Stimulated activated CD4-positive, alpha-beta T cell treated with anti-CD3 and anti-CD28 coated beads, Interleukin-15, amount 100 ng/mL, for 24 hours (primary cell): ENCODE measurements around the gene WDFY2.
A peak's percentile ranks its signal among the peaks of the same experiment; 100 is the strongest.
"Not testable (repeated sequence)": the region's sequence is repeated elsewhere in the genome, so short reads cannot be mapped to it uniquely, and the experiment has no call there.

Experiments used
- DNase-seq: peaks from one replicate; pipeline ENCODE4 v3.0.0-alpha.2; 2020

Gene WDFY2

DNA sequence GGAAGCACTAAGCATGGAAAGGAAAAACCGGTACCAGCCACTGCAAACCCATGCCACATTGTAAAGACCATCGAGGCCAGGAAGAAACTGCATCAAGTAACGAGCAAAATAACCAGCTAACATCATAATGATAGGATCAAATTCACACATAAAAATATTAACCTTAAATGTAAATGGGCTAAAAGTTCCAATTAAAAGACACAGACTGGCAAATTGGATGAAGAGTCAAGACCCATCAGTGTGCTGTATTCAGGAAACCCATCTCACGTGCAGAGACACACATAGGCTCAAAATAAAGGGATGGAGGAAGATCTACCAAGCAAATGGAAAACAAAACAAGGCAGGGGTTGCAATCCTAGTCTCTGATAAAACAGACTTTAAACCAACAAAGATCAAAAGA, 15.3 kb upstream of the WDFY2 start:
- not testable (repeated sequence) for DNase-seq

DNA sequence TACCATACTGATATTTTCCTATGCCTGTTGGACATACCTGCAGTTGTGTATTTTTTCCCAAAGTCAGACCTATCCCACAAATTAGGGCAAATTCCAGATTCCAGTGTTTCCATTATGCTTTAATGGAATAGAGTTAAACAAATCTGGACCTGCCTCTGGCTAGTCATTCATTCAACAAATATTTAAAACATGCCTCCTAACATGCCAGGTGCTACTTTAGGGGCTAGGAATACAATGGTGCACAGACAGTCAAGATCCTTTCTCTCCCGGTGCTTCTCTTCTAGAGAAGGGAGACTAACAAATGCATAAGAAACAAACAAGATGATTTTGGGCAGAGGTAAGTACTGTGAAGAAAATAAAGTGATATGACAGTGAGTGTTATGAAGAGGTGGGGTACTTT, 7.5 kb upstream of the WDFY2 start:
- DNase-seq: no peak

DNA sequence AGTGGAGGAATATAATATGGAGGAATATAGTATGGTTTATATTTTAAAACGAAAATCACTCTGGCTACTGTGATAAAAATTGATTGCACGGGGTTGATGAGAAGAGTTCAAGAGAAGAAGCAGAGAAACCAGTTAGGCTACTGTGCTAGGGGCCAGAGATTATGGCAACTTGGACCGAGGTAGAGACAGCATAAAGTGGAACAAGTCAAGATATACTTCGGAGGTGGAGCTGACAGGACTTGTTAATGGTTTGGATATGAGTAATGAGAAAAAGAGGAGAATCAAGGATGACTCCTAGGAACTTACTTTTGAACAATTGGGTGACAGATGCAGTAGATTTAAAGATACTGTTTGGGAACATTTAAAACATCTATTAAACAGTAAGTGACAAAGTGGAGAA, 6.6 kb upstream of the WDFY2 start:
- DNase-seq: no peak

DNA sequence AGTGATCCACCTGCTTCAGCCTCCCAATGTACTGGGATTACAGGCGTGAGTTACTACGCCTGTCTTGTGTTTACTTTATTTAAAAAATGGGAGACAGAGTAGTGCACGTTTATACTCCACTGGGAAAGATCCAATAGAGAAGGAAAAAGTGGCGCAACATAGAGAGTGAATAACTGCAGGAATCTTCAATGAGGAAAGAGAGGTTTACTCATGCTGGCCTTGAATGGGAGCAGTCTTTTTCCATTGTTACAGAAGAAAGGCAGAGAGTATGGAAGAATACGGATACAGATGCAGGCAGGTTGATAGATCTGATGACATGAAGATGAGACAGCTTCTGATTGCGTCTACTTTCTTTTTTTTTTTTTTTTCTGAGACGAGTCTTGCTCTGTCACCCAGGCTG, 4.6 kb upstream of the WDFY2 start:
- DNase-seq: no peak

DNA sequence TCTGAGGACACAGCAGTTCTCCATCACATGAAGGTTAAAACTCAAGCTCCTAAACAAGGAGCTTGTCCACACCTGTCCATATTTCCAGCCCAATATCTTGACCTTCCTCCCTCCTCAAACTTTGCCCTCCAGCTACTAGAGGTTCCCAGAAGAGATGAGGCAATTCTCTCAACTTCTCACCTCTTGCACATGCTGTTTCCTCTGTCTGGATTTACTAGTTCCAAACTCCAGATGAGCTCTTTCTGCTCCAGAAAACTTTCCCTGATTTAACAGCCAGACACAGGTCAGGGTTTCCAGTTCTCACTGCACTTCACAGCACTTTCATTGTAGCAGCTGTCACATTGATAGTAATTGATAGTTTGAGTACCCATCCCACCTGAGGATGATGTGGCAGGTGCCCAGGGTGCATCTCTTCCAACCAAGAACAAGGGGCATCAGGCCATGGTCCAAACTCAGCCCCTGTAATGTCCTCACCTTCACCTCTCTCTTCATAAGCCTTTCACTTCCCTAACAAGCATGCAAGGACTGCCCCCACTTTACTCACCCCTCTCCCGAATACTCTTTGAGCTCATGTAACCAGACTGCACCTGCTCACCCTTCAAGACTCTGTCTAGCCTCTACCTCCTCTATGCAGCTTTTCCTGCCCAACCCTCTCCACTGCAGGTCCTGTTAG, 3.0 kb upstream of the WDFY2 start:
- no peak for DNase-seq

DNA sequence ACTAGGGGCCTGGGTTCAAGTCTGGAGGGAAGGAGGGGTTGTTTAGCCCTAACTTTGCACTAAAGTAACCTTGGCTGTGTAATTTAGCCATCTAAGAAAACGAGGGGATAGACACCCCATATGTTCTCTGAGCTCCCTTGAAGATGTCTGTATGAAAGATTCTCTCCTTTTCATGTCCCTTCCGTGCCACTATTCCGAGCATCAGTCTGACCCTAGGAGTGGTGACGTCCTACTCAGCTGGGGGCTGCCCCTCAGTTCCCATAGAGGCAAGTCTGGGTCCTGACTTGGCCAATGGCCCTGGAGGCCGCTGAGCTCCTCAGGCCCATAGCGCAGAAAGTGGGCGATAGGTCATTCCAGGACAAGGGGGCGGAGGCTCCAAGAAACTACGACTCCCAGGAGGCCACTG, 790 bp upstream of the WDFY2 start:
- no peak for DNase-seq

DNA sequence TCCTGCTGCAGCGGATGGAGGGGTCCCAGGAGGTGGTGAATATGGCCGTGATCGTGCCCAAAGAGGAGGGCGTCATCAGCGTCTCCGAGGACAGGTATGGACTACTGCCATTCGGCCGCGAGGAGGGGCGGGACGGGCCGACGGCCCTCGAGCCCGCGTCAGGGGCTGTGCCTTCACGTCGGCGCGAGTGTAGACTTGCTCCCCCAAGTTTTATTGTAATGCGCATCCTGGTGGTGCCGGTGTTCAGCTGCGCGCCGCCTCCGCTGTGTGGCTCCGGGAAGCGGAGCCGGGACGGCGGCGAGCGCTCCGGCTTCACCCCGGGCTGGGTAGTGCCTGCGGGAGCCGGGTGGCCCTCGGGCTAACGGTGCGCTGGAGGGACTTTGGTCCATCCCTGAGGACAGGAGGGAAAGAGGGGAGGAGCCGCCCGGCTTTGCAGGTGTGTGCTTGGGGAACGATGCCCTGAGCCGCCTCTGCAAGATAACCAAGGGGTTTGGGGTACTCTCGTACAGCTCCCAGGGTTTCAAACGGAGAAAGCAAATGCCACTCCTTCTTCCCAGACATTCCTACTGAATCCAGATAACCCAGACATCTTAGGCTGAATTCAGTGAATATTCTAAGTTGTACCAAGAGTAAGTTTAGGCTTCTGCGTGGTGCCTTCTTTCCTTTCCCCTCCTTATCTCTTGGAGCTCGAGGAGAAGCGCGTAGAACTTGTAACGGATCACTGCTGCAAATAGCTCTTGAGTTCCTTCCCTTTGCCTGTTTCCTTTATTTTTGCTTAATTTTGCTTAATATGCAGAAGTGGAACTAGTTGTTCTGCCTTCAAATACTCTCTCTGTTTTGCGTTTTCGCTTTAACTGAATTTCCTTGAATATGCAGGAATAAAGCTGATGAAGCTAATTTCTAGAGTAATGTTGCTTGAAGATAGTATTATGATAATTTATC, 740 bp downstream of the WDFY2 start:
- peak; percentile 78 for DNase-seq

DNA sequence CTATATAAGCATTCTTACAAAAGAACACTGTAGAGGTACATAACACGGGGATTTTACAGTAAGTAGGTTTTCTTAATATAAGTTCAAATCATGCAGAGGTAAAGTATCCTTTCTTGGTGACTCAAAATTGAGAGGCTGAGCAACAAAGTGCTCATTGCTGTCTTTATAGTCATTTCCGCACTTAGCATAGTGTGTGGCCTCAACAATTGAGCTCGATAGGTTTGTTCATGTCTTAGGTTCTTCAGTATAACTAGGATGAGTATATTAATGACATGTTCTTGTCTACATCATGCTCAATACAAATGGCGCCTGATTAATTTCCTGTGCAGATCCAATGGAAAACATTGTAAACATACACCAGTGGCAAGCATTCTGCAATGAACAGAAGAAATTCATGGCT, 1.4 kb downstream of the WDFY2 start:
- DNase-seq: peak; percentile 17

DNA sequence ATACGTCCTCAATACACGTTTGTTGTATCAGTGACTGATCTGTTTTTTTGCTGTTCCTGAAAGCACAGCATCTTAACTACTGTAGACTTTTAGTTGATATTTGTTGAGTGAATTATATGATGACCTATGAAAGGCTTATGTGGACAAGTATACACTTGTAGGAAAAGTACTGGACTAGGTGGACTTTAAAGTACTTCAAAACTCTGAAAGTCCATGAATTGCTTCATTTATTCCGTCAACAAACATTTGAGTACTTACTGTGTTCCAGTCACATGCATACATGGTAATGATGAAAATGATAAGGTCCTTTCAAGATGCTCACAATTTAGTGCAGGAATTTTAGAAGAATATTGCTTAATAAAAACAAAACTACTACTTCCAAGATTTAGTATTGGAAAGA, 3.1 kb downstream of the WDFY2 start:
- DNase-seq: no peak

DNA sequence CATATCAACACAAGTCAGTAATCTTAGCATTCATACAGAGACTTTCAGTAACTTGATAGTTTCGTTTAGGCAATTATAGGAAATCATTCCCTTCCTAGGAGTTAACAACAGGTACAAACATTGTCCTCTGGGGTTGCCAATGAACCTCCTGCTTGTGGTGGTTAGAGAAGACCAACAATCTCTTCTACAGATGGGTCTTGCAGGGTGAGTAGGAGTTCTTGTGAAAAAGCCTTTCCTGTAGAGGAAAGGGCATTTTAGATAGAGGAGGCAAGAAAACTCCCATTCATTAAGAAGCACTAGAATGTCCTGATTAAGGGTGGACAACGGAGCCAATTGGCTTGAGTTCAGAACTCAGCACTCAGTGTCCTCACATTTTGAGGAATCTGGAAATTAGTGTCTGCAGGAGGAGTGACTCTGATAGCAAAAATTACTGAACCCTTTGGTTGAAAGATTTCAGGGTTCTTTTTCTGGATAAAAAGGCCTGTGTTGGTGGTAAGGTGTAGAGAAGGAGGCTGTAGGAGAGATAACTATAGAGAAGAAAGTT, 4.2 kb downstream of the WDFY2 start:
- DNase-seq: no peak

DNA sequence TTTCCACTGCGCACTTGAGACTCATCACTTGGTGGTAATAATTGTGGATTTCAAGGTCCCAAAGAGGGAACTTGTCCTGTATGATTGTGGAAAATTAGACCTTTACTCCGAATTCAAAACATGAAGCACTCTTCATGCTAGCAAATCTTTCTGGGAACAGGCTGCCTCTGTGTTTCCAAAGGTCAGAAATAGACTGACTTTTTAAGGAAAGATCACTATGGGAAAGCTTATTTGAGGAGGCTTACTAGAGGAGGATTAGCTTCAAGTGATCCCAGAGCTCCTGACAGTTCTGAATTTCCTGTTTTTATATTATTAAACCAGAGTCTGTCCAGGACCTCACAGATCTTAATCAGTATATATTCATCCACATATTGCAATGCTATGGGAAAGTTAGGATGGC, 5.5 kb downstream of the WDFY2 start:
- no peak for DNase-seq

DNA sequence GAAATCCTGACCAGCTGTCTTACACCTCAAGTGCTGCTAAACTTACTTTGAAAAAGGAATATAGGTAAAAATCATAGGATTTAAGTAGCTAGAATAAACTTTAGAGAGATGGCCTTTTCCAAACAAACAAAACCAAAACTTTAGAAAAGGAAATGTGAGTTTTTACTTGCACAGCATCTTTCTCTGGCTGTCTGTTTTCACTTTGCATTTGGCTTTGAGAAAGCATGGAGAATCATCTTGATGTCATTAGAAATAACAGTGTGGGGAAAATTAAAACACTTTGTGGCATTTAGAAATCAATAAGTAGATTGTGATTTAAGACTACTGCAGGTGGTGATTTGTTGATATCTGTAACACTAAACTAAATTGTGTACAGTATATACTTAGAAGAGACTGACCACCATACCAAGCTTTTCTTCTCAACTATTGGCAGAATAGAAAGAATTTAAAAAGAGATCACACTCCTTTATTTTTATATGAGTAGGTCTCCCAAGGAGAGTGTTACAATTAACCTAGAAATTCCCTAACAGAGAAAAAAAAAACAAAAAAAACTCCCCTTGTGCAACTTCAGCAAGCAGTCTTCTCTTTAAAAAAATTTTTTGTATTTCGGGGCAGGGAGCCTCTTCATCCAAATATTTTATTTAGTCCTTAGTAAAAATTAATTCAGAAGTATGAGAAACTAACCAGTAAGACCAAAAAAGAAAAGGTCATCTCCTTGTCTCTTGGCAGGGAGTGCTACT, 6.1 kb downstream of the WDFY2 start:
- DNase-seq: no peak

DNA sequence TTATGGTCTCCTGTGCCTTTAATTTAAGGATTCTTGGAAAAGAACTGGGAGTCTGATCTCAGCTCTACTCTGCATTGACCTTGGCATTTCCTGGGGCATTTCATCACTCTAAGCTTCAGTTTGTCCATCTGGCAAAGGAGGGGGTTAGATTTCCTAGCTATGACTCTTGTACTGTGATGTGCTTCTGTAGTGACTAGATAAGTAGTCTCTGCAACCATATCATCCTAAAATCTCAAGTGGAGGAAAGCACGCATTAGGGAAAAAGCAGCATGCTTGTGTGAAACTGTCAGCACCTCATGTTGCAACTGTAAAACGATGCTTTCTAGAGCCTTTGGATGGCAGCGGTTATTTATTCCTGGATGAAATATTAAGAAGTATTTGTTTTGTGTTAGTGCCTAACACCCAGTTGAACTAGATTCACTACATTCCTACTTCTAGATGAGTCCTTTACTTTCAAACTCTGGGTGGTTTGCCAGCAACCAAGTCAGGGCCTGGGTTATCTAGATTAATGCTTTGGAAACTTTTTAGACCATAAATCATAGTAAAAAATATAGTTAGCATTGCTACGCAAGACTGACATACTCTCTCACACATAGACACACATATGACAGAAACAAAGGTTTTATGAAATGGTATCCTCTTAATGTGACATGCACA, 6.8 kb downstream of the WDFY2 start:
- DNase-seq: no peak

DNA sequence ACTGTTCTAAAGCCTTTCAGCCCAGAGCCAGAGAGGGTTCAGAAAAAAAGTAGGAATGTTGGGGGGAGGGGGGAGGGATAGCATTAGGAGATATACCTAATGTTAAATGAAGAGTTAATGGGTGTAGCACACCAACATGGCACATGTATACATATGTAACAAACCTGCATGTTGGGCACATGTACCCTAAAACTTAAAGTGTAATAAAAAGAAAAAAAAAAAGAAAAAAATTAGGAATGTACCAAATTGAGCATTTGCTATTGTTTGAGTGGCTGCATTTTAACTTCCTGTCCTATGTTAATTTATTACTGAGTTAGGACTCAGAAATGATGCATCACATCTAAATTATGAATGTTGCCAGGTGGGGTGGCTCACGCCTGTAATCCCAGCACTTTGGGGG, 7.7 kb downstream of the WDFY2 start:
- not testable (repeated sequence) for DNase-seq

DNA sequence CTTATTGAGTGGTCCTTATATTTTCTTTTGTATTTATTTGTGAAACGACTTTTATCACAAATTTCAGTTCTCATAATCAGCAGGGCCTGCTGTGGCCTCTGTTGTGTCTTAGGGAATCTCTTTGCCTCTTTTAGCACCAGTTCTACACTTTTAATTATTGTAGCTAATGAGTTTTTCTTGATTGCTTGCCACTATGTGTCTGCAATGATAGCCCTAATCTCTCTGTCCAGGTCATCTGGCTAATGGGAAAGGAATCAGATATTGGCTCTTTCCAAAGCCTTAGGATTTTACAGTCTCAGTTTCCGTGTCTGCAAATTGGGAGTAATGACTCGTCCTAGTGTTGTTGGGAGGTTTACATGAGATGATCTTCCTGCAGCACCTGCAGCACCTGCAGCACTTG, 10.2 kb downstream of the WDFY2 start:
- no peak for DNase-seq

DNA sequence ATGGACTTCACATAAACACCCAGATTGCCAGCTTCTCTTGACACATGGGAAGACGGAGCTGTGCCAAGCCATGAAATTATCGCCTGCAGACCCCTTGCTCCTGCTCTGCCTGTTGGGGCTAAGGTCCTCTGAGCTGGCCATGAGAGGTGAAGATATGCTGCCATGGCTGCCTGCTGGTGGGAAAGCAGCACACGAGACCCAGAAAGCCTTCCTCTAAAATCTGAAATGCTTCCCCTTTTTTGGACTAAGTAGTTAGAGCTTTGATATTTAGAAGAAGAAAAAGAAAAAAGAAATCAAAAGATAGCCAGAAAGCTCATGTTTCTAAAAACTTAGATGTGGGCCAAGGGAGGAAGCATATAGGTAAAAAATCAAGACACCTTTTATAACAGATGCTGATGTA, 11.2 kb downstream of the WDFY2 start:
- no peak for DNase-seq

DNA sequence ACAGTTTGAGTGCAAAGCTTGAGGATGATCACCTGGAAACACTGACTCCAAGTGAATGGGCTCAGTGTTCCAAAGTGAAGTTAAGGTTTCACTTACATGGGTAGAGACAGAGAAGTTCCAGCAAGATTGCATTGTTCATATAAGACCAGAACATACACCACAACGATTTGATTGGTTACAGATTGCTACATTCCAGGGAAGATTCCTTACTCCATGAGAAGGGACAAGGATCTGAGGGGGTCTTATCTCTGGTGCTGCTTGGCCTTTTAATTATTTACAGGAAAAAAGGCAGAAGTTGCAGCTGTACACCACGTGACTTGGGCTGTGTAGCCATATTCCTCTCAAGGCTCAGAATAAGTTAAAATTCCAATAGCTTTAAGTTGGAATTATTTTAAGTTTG, 12.3 kb downstream of the WDFY2 start:
- no peak for DNase-seq

DNA sequence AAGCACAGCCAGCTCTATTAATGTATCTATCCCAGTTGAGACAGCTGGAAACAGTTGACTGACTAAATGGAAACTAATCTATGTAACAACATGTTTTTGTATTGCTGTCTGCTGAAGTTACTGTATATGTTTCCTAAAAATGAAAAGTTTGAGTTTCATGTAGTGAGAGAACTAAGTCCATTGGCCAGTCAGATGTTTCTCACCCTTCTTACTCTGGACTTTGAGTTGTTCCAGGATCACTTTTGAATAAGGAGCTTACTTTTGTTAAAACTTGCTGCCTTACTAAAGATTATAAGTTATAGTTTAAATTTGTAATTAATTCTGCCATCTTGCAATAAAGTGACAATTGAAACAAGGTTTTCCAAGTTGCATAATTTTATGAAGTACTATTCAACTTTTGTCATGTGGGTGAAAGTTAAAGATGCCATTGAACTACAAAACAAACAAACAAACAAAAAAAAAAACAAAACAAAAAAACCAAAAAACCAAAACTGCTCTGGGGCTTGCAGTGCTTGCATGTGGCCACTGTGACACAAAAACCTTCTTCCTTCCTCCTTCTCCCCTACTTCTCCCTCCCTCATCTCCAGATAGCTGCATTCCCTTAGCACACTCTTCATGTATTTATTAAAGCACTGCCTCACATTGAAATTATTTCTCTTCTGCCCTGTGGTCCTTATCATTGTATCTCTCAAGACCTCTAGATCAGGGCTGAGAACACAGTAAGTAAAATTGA, 15.3 kb downstream of the WDFY2 start:
- no peak for DNase-seq

DNA sequence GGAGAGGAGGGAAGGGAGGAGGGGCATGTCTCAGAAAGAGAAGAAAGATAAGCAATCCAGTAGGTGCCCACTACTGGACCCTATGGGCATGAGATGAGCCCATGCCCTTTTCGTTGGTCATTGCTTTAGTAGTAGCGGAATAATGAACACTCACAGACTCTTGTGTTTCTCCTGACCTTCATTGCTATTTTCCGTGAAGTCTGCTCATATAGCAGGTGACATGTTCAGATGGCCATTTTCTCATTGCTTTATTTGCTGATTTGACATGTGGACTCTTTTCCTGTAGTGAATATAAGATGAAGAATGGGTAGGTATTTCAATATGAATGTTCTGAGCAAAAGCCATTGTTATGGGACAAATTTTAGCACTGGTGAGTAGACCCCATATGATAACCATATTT, 16.4 kb downstream of the WDFY2 start:
- DNase-seq: no peak

DNA sequence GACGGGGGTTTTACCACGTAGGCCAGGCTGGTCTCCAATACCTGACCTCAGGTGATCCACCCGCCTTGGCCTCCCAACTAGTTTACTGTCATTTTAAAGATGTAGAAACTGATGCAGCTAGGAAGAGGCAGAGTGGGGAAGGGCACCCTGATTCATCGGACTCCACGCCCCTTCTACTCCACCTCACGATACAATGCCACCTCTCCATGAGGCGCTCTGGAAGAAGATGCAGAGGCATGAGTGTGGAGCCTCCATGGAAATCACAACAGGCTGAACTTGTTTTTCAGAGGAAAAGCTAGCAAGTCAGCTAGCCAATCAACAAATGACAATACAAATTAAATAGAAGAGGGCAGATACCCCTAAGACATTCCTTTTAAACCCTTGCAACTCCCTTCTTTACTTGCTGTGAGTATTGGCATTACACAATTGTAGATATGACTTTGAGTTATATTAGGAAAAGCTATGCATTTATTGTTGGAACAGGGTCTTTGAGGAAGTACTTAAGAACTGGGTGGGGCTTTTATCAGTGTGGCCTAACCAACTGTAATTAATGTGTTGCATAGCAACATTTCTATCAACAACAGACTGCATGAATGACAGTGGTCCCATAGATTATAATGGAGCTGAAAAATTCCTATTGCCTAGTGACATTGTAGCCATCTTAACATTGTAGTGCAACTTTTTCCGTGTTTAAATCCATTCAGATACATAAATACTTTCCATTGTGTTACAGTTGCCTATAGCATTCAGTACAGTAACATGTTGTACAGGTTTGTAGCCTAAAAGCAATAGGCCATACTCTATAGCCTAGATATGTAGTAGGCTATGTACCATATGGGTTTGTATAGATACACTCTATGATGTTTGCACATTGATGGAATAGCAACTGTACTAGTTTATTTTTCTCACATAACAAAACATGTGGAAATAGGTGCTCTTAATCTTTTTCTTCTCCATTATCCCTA, 17.6 kb downstream of the WDFY2 start:
- DNase-seq: no peak

DNA sequence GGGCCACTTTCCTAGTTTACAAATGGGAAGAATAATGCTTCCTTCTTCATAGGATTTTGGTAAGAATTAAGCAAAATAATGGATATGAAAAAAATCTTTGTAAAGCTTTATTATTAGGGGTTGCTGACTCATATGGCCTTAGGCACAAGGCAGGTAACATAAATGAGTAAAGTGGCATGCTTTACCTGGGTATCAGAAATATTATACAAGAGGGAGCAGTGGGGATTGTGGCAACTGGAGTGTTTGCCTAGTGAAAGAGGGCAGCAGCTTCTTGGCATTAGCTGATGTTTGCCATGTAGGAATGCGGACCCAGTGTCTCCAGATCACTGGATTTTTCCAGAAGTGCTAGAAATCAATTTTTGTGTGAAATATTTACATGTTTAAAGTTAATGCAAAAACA, 19.5 kb downstream of the WDFY2 start:
- DNase-seq: no peak
